ENCODE data around the gene GCH1.

DNA sequence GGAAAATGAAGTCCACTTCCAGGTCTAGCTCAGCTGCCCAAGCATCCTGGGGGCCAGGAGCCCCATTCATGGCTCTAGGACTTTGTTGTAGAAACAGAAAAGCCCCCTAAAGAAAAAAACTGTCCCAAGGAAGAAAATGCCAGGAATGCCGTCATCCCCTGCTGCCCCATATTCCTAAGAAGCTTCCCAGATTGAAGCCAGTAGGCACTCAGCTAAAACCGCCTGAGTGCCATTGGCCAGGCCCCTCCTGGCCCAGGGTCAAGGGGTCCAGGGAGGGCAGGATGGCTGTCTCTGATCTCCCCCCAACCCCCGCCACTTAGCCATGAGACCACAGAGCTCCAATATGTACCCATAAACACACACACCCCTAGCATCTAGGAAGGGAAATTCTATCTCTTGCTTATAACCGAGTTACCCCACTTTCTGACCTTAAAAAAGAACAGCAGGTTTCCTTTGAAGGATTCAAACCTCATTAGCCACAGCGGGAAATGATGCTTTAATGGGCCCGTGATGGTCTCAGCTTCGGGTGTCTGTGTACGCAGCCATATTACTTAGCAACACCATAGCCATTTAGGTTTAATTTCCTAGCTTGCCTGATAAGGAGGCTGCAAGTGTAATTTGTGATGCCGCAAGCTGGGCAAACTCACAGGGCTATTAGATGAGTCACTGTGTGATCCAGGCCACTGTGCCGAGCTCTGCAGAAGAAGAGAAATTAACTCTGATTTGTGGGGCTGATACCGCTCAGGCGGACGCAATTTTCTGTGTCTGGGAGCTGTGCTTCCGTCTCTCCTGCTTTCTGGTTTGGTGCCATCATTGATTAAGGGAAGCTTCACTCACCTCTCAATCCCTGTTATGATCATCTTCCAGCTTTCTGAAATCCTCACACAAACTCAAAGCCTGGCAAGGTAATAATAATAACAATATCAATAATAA, 84.2 kb downstream of the GCH1 start:
- no peak for TF ChIP-seq HDGF (IDR thresholded peaks at IDR 0.05; ENCODE audit: borderline replicate concordance)
- TF ChIP-seq BHLHE40 (IDR thresholded peaks at IDR 0.05; ENCODE audit: borderline replicate concordance): no peak
- TF ChIP-seq SP1 (IDR thresholded peaks at IDR 0.05): no peak
- no peak for TF ChIP-seq FOXK2 (IDR thresholded peaks at IDR 0.05)
- TF ChIP-seq FOXM1 (IDR thresholded peaks at IDR 0.05; ENCODE audit: borderline replicate concordance): no peak
- TF ChIP-seq ELF4 (IDR thresholded peaks at IDR 0.05): no peak
- no peak for TF ChIP-seq FOXA1 (IDR thresholded peaks at IDR 0.05)
- TF ChIP-seq ARNT (IDR thresholded peaks at IDR 0.05): no peak
- no peak for TF ChIP-seq NFRKB (IDR thresholded peaks at IDR 0.05)
- TF ChIP-seq ZNF384 (IDR thresholded peaks at IDR 0.05): no peak
- TF ChIP-seq LEF1 (IDR thresholded peaks at IDR 0.05; ENCODE audit: borderline replicate concordance): no peak
- TF ChIP-seq CTBP1 (IDR thresholded peaks at IDR 0.05; ENCODE audit: borderline replicate concordance): no peak
